Measurements from ENCODE around the gene TNRC6C. TPM values are rescaled to one million over a fixed set of nuclear protein-coding genes. Genes with fewer than 3 reads are reported as not detected.

TNRC6C gene
- total and polyA plus RNA-seq, 2 experiments from 2014 or later: 10.1 to 16.6 TPM

GRCh38 chr17:78131172-78132083, 172.9 kb downstream of the TNRC6C start (continued):
- TF ChIP-seq ZNF462 (CRISPR knock-in tag; IDR thresholded peaks at IDR 0.05): no peak

- Mint-ChIP-seq H3K27ac (no peak overlapping the region), H3K4me3 (peak overlapping the region; percentile 59; the same call in 2 of the 3 replicates), H3K4me1 (peaks cover 18% of the 10 kb centered on the region), H3K27me3 (ENCODE audit: insufficient read depth, low read depth, poor library complexity) (peaks cover 35% of the 10 kb centered on the region), H3K36me3 (ENCODE audit: low read depth) (peaks cover under 1% of the 10 kb centered on the region; the same call in 1 of the 3 replicates), H3K9me3 (no peaks in the 10 kb centered on the region)
- TF ChIP-seq ZNF114 (CRISPR knock-in tag; IDR thresholded peaks at IDR 0.05): no peak
- peak; percentile 52 for TF ChIP-seq POLR2AphosphoS5 (IDR thresholded peaks at IDR 0.05; ENCODE audit: low read depth)
- TF ChIP-seq CTCF (conservative IDR thresholded peaks at IDR 0.05; ENCODE audit: low read depth in 2 of 2): no peak
- Histone ChIP-seq H3K4me3 (peak overlapping the region; percentile 63), H3K27ac (ENCODE audit: low read depth) (no peak overlapping the region), H3K4me1 (ENCODE audit: insufficient read depth) (peaks cover 25% of the 10 kb centered on the region), H3K9me2 (ENCODE audit: insufficient read depth) (no peaks in the 10 kb centered on the region), H3K4me2 (peak overlapping the region; percentile 81), H2AFZ (peak overlapping the region; percentile 10; the same call in 1 of the 2 replicates), H4K20me1 (replicated peaks; ENCODE audit: insufficient read depth) (no peaks in the 10 kb centered on the region), H3K27me3 (ENCODE audit: insufficient read depth) (peaks cover 22% of the 10 kb centered on the region), H3K36me3 (ENCODE audit: insufficient read depth) (no peaks in the 10 kb centered on the region), H3F3A (replicated peaks; ENCODE audit: low read depth) (peaks cover 10% of the 10 kb centered on the region; the same call in 1 of the 2 replicates), H3K79me2 (replicated peaks; ENCODE audit: insufficient read depth) (0 out of 2 replicates have a peak, but pooled peaks cover 1% of the 10 kb centered on the region)
- ATAC-seq (peak; percentile 16), DNase-seq (ENCODE audit: low spot score) (peak; percentile 77)
Observed at GRCh38 chr17:78132084-78132676, 173.7 kb downstream of the TNRC6C start.

Measured in GM23338 (cell line).